Lower leg skin (tissue), 3 donors: Measurements from ENCODE around the gene ENO4.

Experiments
- POLR2A ChIP-seq, 2 donors: fragments of 450-650 bp; IDR thresholded peaks; one replicate each; pipeline ENCODE4 v1.6.1; 2016 to 2017; ENCODE audit warnings: antibody characterized with exemption in 2 of 2, mild to moderate bottlenecking in 1 of 2, moderate library complexity in 1 of 2
- TF ChIP-seq, protein P1 (sequence below), 3 donors: fragments of 450-650 bp; IDR thresholded peaks; one replicate each; pipeline ENCODE4 v1.5.1; 2016; ENCODE audit warnings: antibody characterized with exemption in 3 of 3, mild to moderate bottlenecking in 3 of 3, moderate library complexity in 2 of 3

GRCh38 chr10:116893686-116894037 lies 44.4 kb downstream of the ENO4 start:
- TF ChIP-seq POLR2A (IDR thresholded peaks at IDR 0.05), result no peak
- TF ChIP-seq, protein P1, sequence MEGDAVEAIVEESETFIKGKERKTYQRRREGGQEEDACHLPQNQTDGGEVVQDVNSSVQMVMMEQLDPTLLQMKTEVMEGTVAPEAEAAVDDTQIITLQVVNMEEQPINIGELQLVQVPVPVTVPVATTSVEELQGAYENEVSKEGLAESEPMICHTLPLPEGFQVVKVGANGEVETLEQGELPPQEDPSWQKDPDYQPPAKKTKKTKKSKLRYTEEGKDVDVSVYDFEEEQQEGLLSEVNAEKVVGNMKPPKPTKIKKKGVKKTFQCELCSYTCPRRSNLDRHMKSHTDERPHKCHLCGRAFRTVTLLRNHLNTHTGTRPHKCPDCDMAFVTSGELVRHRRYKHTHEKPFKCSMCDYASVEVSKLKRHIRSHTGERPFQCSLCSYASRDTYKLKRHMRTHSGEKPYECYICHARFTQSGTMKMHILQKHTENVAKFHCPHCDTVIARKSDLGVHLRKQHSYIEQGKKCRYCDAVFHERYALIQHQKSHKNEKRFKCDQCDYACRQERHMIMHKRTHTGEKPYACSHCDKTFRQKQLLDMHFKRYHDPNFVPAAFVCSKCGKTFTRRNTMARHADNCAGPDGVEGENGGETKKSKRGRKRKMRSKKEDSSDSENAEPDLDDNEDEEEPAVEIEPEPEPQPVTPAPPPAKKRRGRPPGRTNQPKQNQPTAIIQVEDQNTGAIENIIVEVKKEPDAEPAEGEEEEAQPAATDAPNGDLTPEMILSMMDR (IDR thresholded peaks at IDR 0.05), result no peak
